Astrocyte (in vitro differentiated cells and primary cell): ENCODE results near the gene CSMD2.

Experiments
- EZH2 ChIP-seq: IDR thresholded peaks from 2 replicates; pipeline ENCODE4 v1.6.1; 2012; ENCODE audit warnings: mild to moderate bottlenecking, low read length, inconsistent platforms; ENCODE audit not compliant: insufficient read depth
- TF ChIP-seq, protein P1 (sequence below): IDR thresholded peaks from 2 replicates; pipeline ENCODE4 v1.5.1; 2011; ENCODE audit warnings: low read depth, mild to moderate bottlenecking, inconsistent platforms, low read length, moderate library complexity; ENCODE audit not compliant: insufficient read depth

GRCh38 chr1:33682371-33682770, 482.7 kb downstream of the CSMD2 start:
- TF ChIP-seq, protein P1, sequence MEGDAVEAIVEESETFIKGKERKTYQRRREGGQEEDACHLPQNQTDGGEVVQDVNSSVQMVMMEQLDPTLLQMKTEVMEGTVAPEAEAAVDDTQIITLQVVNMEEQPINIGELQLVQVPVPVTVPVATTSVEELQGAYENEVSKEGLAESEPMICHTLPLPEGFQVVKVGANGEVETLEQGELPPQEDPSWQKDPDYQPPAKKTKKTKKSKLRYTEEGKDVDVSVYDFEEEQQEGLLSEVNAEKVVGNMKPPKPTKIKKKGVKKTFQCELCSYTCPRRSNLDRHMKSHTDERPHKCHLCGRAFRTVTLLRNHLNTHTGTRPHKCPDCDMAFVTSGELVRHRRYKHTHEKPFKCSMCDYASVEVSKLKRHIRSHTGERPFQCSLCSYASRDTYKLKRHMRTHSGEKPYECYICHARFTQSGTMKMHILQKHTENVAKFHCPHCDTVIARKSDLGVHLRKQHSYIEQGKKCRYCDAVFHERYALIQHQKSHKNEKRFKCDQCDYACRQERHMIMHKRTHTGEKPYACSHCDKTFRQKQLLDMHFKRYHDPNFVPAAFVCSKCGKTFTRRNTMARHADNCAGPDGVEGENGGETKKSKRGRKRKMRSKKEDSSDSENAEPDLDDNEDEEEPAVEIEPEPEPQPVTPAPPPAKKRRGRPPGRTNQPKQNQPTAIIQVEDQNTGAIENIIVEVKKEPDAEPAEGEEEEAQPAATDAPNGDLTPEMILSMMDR, result no peak
- TF ChIP-seq EZH2, result no peak
